Measurements from ENCODE around the gene TNFRSF12A.
A peak's percentile ranks its signal among the peaks of the same experiment; 100 is the strongest.

The TNFRSF12A gene

GRCh38 chr16:3025032-3026002, 5.1 kb downstream of the TNFRSF12A start:
- no peak for DNase-seq (ENCODE audit: low read depth in 2 of 2, low spot score in 1 of 2)

DNA sequence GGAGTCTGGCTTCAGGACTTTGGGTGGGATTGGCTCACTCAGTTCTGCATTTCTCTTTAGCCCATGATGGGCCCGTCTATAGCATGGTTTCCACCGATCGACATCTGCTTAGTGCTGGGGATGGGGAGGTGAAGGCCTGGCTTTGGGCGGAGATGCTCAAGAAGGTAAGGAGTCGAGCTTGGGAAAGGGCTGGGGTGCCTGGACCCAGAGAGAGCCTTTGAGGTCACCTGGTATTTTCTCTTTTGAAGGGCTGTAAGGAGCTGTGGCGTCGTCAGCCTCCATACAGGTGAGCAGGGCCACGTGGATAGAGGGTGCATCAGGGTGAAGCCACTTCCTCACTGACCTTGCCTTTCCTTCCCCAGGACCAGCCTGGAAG, 5.8 kb downstream of the TNFRSF12A start:
- DNase-seq (ENCODE audit: low read depth in 2 of 2, low spot score in 1 of 2) = no peak

DNA sequence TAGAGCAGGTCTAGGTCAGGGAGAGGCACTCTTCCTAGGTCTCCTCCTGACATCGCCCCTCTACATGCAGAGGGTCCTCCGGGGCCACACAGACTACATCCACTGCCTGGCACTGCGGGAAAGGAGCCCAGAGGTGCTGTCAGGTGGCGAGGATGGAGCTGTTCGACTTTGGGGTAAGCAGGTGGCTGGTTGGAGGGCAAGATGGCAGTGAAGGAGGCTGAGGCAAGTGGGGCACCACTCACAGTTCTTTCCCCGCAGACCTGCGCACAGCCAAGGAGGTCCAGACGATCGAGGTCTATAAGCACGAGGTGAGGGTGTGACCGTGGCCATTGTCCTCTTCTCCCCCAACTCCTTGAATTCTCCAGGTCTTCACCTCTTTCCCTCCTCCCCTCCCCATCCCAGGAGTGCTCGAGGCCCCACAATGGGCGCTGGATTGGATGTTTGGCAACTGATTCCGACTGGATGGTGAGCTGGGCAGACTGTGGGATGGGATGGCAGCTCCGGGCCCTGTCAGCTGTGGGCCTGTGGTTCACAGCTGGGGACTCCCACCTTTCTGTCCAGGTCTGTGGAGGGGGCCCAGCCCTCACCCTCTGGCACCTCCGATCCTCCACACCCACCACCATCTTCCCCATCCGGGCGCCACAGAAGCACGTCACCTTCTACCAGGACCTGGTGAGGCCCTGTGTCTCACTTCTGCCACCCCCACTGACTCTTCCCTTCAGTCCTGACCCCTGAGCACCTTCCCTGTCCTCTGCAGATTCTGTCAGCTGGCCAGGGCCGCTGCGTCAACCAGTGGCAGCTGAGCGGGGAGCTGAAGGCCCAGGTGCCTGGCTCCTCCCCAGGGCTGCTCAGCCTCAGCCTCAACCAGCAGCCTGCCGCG, 6.7 kb downstream of the TNFRSF12A start:
- no peak for DNase-seq (ENCODE audit: low read depth in 2 of 2, low spot score in 1 of 2)

DNA sequence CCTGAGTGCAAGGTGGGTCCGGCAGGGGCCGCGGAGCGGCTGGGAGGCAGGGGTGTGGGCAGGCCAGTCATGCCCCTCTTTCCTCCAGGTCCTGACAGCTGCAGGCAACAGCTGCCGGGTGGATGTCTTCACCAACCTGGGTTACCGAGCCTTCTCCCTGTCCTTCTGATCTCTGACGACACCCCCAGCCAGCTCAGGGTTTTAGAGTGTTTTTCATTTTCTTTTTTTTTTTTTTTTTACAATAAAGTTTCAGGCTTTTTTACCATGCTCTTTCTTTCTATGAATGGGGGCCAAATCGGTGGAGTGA, 7.3 kb downstream of the TNFRSF12A start:
- DNase-seq (ENCODE audit: low read depth in 2 of 2, low spot score in 1 of 2) = no peak

GRCh38 chr16:3027983-3028715, 8.0 kb downstream of the TNFRSF12A start:
- DNase-seq (ENCODE audit: low read depth in 2 of 2, low spot score in 1 of 2) = peak; percentile 68 to 74

DNA sequence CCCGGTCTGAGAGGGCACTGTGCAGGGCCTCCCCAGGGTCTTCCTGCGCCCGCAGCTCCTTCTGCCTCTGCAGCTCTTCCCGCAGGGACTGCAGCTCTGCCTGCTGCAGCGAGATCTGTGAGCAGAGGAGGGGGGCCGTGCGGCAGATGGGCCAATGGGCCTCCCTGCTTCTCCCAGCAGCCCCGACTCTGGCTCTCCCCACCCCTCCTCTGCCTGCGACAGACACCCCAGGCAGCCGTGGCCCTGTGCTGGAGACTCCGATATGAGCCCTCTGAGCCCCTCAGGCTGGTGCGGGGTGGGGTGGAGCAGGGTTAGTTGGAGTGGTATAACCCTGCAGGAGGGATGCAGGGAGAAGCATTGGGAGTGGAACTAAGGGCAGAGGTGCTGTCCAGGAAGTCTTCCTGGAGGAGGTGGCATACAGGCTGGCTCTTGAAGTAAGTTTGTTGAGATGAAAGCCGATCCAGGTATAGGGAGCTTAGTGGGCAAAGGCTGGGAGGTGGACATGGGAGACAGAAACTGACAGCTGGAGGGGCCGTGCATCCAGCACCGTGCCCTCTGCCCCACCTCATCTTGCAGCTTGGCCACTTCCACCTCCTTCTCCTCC, 8.7 kb downstream of the TNFRSF12A start:
- no peak for DNase-seq (ENCODE audit: low read depth in 2 of 2, low spot score in 1 of 2)

DNA sequence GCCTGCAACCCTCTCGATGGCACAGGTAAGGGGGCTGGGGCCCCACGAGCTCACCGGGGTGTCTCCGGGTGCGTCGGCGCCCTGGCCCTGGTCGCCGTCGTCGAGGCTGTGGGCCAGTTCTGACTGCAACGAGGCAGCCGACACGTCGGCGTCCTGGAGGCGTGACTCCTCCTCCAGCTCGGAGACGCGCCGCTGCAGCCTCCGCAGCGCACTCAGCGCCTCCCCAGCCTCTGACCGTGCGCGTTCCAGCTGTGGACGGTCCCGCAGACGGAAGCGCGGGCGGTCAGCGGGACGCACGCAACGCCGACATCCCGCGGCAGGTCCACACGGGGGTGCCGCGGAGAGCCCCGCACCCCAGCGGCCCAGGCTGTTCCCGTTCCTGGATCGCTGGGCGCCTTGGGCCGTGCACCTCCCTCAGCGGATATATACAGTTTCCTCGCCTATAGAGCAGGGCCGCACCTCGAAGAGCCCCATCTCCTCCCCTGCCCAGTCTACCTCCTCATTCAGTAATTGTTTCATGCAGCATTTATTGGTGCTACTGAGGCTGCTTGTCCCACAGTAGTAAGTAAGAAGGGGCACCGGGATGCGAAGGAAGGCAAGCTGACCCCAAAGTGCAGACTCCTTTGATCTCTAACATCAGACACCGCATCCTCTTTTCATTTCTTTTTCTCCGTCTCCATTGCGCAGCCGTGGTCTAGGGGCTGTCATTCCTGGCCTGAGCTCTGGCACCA, 9.5 kb downstream of the TNFRSF12A start:
- no peak for DNase-seq (ENCODE audit: low read depth in 2 of 2, low spot score in 1 of 2)

DNA sequence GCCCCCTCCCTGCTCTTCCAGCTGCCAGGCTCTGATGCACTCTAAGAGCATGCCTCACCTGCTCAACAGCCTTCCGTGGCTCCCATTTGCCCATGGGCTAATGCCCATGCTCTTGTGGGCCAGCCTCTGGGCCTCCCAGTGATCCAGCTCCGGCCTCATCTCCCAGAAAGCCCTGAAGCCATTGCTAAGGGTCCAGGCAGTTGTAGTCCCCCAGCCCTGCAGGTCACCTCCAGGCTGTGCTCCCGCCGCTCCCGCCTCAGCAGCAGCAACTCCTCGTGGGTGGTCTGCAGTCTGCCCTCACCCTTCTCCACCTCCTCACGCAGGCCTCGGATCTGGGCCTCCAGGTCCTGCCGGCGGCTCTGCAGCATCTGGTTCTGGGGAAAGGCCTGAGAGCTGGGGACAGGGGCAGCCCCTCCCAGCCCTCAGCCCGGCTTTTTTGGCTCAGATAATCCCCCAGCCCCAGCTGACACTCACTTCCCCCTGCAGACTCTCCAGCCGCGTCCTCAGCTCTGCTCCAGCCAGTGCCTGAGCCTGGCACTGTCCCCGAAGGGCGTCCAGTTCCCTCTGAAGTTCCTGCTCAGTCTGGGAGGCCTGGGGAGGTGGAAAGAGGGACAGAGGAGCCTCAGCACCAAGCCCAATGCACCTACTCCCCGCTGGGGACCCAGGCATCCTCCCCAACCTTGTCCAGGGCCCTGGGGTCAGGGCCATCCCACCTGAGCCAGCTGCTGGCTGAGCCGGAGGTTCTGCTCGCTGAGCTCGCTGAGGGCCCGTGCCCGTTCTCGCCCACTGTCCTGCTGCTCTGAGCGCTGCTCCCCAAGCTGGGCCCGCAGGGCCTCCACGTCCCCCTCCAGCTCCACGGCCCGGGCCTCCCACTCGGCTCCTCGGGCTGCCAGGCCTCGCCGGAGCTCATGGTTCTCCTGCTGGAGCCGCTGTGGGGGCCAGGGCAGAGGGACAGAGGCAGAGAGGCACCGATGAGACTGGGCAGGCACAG, 10.3 kb downstream of the TNFRSF12A start:
- no peak for DNase-seq (ENCODE audit: low read depth in 2 of 2, low spot score in 1 of 2)

DNA sequence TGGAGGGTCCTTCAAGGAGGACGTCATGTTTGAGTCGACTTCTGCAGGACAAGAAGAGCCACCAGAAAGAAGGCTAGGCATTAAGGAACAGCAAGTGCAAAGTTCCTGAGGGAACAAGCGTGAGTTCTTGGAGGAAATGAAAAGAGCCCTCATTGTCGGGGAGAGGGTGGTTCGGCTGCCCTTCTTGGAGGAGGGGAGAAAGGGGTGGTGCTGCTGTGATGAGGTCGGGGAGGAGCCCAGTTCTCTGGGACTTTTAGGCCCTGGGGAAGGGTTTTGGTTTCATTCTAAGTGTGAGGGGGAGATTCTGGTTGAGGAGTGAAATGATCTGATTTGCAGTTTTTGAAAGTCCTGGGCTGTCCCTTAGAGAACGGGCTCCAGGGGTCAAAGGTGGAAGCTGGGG, 12.5 kb downstream of the TNFRSF12A start:
- no peak for DNase-seq (ENCODE audit: low read depth in 2 of 2, low spot score in 1 of 2)

GRCh38 chr16:3035289-3035971, 15.3 kb downstream of the TNFRSF12A start:
- DNase-seq (ENCODE audit: low read depth in 2 of 2, low spot score in 1 of 2) = no peak

DNA sequence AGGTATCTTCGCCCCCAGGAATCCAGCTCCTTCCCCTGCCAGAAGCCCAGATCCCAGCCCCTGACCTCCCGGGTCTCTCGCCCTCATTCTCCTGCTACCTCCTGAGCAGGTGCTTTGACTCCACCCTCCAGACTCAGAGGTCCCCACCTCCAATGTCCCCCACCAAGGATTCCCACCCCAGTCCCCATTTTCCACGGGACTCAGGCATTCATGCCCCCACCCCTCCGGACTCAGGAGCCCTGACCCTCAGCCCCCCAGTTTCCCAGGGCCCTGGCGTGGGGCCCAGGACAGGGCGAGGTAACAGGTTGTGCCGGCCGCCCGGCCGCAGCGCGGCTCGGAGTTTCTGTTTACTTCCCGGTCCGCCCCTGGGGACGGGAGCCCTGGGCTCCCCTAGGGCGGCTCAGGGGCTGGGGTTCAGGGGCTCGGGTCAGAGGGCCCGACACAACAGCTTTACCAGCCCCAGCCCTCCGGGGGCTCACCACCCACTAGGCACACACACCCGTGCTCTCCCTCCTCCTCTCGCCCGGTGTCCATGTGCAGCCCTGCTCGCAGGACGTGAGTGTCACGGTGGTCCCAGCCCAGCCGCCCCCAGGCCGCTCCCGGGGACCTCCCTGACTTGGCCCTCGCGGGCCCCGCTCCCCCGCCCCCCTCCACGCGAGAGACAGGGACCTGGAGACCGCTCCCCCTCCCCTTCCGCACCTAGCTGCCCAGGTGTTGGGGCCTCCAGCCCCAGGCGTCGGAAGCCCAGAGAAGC, 16.0 kb downstream of the TNFRSF12A start:
- no peak for DNase-seq (ENCODE audit: low read depth in 2 of 2, low spot score in 1 of 2)

GRCh38 chr16:3036726-3037315, 16.7 kb downstream of the TNFRSF12A start, which contains the start of gene BICDL2:
BICDL2 (minus strand) TSS chr16:3036944; CDS start chr16:3035496, 1,448 bp downstream.
- DNase-seq (ENCODE audit: low read depth in 2 of 2, low spot score in 1 of 2) = no peak

GRCh38 chr16:3038256-3038655, 18.1 kb downstream of the TNFRSF12A start:
- no peak for DNase-seq (ENCODE audit: low read depth in 2 of 2, low spot score in 1 of 2)

DNA sequence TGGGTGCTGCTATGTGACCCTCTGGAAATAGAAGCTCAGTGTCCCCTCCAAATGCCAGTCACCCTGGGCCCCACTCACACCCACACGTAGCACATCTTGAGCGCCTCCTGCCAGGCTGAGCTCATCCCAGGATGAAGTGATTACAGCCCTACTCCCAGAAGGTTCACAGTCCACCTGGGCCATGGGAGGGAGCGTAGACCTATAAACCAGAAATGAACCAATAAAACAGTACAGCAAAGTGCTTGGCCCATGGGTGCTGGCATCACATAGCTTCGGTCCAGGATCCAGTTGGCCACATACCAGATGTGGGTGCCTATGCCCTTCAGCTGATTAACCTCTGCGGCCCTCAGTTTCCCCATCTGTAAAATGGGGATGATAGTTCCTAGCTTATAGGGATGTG, 18.7 kb downstream of the TNFRSF12A start:
- no peak for DNase-seq (ENCODE audit: low read depth in 2 of 2, low spot score in 1 of 2)

GRCh38 chr16:3042376-3042775, 22.2 kb downstream of the TNFRSF12A start:
- no peak for DNase-seq (ENCODE audit: low read depth in 2 of 2, low spot score in 1 of 2)

DNA sequence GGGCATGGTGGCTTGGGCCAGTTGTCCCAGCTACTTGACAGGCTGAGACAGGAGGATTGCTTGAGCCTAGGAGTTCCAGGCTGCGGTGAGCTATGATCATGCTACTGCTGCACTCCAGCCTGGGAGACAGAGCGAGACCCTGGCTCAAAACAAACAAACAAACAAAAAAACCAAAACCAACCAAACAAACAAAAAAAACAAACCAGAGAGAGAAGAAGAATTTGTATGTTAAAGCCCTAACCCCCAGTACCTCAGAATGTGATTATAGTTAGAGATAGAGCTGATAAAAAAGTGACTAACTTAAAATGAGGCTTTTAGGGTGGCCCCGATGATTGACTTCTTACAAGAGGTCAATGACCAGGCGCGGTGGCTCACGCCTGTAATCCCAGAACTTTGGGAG, 24.5 kb downstream of the TNFRSF12A start:
- no peak for DNase-seq (ENCODE audit: low read depth in 2 of 2, low spot score in 1 of 2)

Data from stimulated activated CD8-positive, alpha-beta memory T cell treated with anti-CD3 and anti-CD28 coated beads, Interleukin-4, amount 100 ng/mL, for 4 hours (primary cell).